ENCODE measurements around the gene TAGLN2. TPM values are rescaled to one million over a fixed set of nuclear protein-coding genes. Genes with fewer than 3 reads are reported as not detected.

The TAGLN2 gene
- total RNA-seq, 1 donor from 2014 or later: 138 TPM

- H3K36me3 Mint-ChIP-seq: peaks cover 11% of the 10 kb centered on the region
- H3K27ac Mint-ChIP-seq: peak overlapping the region; percentile 21
- H3K4me3 Mint-ChIP-seq: no peak overlapping the region
- peaks cover 57% of the 10 kb centered on the region for H3K4me1 Mint-ChIP-seq (ENCODE audit: unreplicated experiment)
- no peaks in the 10 kb centered on the region for H3K27me3 Mint-ChIP-seq
- H3K9me3 Mint-ChIP-seq: peaks cover 3% of the 10 kb centered on the region
- TF ChIP-seq, protein P1, sequence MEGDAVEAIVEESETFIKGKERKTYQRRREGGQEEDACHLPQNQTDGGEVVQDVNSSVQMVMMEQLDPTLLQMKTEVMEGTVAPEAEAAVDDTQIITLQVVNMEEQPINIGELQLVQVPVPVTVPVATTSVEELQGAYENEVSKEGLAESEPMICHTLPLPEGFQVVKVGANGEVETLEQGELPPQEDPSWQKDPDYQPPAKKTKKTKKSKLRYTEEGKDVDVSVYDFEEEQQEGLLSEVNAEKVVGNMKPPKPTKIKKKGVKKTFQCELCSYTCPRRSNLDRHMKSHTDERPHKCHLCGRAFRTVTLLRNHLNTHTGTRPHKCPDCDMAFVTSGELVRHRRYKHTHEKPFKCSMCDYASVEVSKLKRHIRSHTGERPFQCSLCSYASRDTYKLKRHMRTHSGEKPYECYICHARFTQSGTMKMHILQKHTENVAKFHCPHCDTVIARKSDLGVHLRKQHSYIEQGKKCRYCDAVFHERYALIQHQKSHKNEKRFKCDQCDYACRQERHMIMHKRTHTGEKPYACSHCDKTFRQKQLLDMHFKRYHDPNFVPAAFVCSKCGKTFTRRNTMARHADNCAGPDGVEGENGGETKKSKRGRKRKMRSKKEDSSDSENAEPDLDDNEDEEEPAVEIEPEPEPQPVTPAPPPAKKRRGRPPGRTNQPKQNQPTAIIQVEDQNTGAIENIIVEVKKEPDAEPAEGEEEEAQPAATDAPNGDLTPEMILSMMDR (conservative IDR thresholded peaks at IDR 0.05): no peak
- DNase-seq (ENCODE audit: extremely low spot score, unreplicated experiment): no peak
Observed at GRCh38 chr1:159917533-159918351, 7.6 kb downstream of the TAGLN2 start.

DNA sequence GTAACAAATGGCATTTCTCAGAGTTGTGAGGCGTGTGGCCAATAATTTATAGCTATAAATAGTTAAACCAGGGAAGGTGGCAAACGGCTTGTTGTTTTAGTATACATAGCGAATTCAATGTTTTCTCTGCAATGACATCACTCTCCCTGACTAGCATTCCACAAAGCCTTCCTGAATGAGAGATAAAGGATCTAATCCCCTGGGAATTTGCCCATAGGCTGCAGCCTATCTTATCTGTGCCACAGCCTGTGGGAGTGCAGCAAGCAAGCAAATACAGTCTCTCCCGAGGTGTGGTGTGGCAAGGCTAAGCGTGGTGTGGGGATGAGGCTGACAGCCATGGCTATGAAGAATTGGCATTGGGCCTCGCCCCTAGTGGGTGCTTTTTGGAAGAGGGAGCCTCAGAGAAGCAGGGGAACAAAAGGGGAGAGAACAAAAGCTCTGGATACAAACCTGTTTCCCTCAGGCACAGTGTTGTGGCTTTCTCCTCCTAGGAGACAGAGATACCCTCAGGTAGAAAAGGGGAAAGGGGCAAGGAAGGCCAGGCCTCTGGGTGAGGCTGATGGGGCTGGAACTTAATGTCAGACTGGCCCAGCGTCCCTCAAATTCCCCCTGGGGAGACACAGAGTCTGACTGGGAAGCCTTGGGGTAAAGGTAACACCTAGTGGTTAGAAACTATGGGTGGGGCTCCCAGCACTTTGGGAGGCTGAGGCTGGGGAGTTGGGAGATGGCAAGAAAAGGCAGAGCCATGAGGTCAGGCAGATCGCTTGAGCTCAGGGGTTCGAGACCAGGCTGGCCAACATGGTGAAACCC lies 8.9 kb downstream of the TAGLN2 start:
- H3K27ac Mint-ChIP-seq: peak overlapping the region; percentile 85
- H3K36me3 Mint-ChIP-seq: peaks cover 11% of the 10 kb centered on the region
- no peak overlapping the region for H3K4me3 Mint-ChIP-seq
- no peaks in the 10 kb centered on the region for H3K27me3 Mint-ChIP-seq
- peaks cover 55% of the 10 kb centered on the region for H3K4me1 Mint-ChIP-seq (ENCODE audit: unreplicated experiment)
- peaks cover 3% of the 10 kb centered on the region for H3K9me3 Mint-ChIP-seq
- TF ChIP-seq, protein P1 (conservative IDR thresholded peaks at IDR 0.05): no peak
- no peak for DNase-seq (ENCODE audit: extremely low spot score, unreplicated experiment)

GRCh38 chr1:159915571-159916241 lies 9.6 kb downstream of the TAGLN2 start:
- DNase-seq (ENCODE audit: extremely low spot score, unreplicated experiment): no peak
- peaks cover 57% of the 10 kb centered on the region for H3K4me1 Mint-ChIP-seq (ENCODE audit: unreplicated experiment)
- TF ChIP-seq, protein P1 (conservative IDR thresholded peaks at IDR 0.05): no peak
- peak overlapping the region; percentile 85 for H3K27ac Mint-ChIP-seq
- H3K27me3 Mint-ChIP-seq: no peaks in the 10 kb centered on the region
- H3K4me3 Mint-ChIP-seq: peak overlapping the region; percentile 17
- peaks cover 11% of the 10 kb centered on the region for H3K36me3 Mint-ChIP-seq
- peaks cover 3% of the 10 kb centered on the region for H3K9me3 Mint-ChIP-seq

DNA sequence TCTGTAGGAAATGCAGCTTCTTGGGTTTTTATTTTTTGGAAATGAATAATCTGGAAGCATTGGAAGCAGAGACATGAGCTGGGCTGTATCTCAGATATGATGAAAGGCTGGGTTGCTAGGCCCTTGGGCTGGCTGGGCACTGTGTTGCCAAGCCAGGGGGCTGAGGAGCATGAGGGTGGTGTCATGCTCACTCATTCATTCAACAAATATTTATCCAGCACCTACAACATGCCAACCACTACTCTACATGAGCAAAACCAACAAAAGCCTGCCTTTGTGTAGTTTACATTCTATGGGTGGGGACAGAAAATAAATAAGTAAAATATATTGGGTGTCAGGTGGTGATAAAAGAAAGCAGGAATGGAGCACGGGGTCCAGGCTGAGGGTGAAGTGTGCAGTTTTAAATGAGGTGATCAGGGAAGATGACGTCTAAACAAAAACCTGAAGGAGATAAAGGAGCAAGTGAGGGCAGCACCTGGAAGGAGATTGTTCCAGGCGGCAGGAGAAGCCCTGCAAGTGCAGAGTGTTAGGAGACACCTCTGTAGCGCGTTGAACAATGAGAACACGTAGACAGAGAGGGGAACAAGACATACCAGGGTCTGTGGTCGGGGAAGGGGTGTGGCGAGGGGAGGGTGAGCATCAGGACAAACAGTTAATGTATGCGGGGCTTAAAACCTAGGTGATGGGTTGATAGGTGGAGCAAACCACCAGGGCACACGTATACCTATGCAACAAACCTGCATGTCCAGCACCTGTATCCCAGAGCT lies 10.9 kb downstream of the TAGLN2 start:
- H3K36me3 Mint-ChIP-seq: peaks cover 8% of the 10 kb centered on the region
- no peaks in the 10 kb centered on the region for H3K27me3 Mint-ChIP-seq
- TF ChIP-seq, protein P1 (conservative IDR thresholded peaks at IDR 0.05): no peak
- peak overlapping the region; percentile 18 for H3K4me3 Mint-ChIP-seq
- peaks cover 3% of the 10 kb centered on the region for H3K9me3 Mint-ChIP-seq
- H3K4me1 Mint-ChIP-seq (ENCODE audit: unreplicated experiment): peaks cover 67% of the 10 kb centered on the region
- H3K27ac Mint-ChIP-seq: peak overlapping the region; percentile 77
- DNase-seq (ENCODE audit: extremely low spot score, unreplicated experiment): no peak
